A549 (cell line): ENCODE data around the gene OR13C8. TPM values are rescaled to one million over a fixed set of nuclear protein-coding genes. Genes with fewer than 3 reads are reported as not detected.
A peak's percentile ranks its signal among the peaks of the same experiment; 100 is the strongest.

Experiments used
- ATAC-seq, 2 experiments: fragments of 200-7000 bp in 1 of 2; fragments of >200 bp in 1 of 2; cut with Nextera tagmentation in 1 of 2; cut with Tn5 transposase in 1 of 2; 3 replicates each; pipeline versions ENCODE4 v1.8.0 to v1.9.1; 2018 to 2020; ENCODE audit warnings: mild to moderate bottlenecking in 1 of 2, moderate library complexity in 1 of 2
- CTCF ChIA-PET: fragments of 300-600 bp; sonication (Branson Sonifier 250); formaldehyde crosslinking; extraction: SDS; loops from one replicate; lab custom pipeline; 2021; ENCODE audit warnings: antibody characterized with exemption, inconsistent platforms; lab: Yijun Ruan, JAX
- POLR2A ChIA-PET: fragments of 350-600 bp; formaldehyde crosslinking; extraction: SDS; loops from one replicate; lab custom pipeline; 2021; ENCODE audit warnings: antibody characterized with exemption, inconsistent platforms; lab: Yijun Ruan, JAX
- DNase-seq, 2 experiments: peaks; one replicate each; pipeline versions ENCODE4 v3.0.0 to v3.0.0-alpha.2; 2011 to 2016; ENCODE audit warnings: low read depth in 1 of 2, low spot score in 1 of 2
- FAIRE-seq: peaks from 2 replicates; lab custom pipeline; 2011; peaks lifted over from hg19 to GRCh38; lab: Jason Lieb, UNC
- H3K27ac ChIP-seq, 2 experiments: fragments of >200 bp; sonication (Bioruptor Twin); formaldehyde crosslinking; 3 replicates each; pipeline ENCODE4 v1.5.1; 2016 to 2017
- H3K4me1 ChIP-seq: fragments of >200 bp; sonication (Bioruptor Twin); formaldehyde crosslinking; 3 replicates; pipeline ENCODE4 v1.6.1; 2016
- H3K4me2 ChIP-seq: fragments of >200 bp; sonication (Bioruptor Twin); formaldehyde crosslinking; 3 replicates; pipeline ENCODE4 v1.6.1; 2016
- H3K4me3 ChIP-seq: fragments of >200 bp; sonication (Bioruptor Twin); formaldehyde crosslinking; 3 replicates; pipeline ENCODE4 v1.5.1; 2016
- H3K9me3 ChIP-seq: fragments of >200 bp; sonication (Bioruptor Twin); formaldehyde crosslinking; 3 replicates; pipeline ENCODE4 v1.6.1; 2016
- BCL3 ChIP-seq: fragments of >200 bp; sonication (Bioruptor Twin); formaldehyde crosslinking; IDR thresholded peaks from 3 replicates; pipeline ENCODE4 v1.6.1; 2016
- CEBPB ChIP-seq, 2 experiments: fragments of >200 bp in 1 of 2; sonication (Bioruptor Twin) in 1 of 2; formaldehyde crosslinking in 1 of 2; IDR thresholded peaks; 2 replicates each; pipeline ENCODE4 v1.6.1; 2012 to 2016
- CHD4 ChIP-seq: fragments of 200-600 bp; sonication (generic); IDR thresholded peaks from 2 replicates; pipeline ENCODE4 v1.6.1; 2016; ENCODE audit warnings: antibody characterized with exemption, mild to moderate bottlenecking, borderline replicate concordance
- CTCF ChIP-seq: fragments of >200 bp; sonication (Bioruptor Twin); formaldehyde crosslinking; IDR thresholded peaks from 3 replicates; pipeline ENCODE4 v1.5.1; 2016
- EHF ChIP-seq: fragments of 250-450 bp; sonication (Bioruptor Pico); IDR thresholded peaks from 2 replicates; pipeline ENCODE4 v1.5.0; 2020; ENCODE audit warnings: mild to moderate bottlenecking
- EP300 ChIP-seq, 2 experiments: fragments of >200 bp; sonication (Bioruptor Twin); formaldehyde crosslinking; IDR thresholded peaks; 2 replicates in 1 of 2; 3 replicates in 1 of 2; pipeline ENCODE4 v1.6.1; 2016 to 2017
- HES2 ChIP-seq: fragments of >200 bp; sonication (Bioruptor Twin); formaldehyde crosslinking; IDR thresholded peaks from 2 replicates; pipeline ENCODE4 v1.6.1; 2016
- HEYL ChIP-seq: fragments of 250-450 bp; sonication (Bioruptor Pico); IDR thresholded peaks from 2 replicates; pipeline ENCODE4 v1.8.0; 2021; ENCODE audit warnings: mild to moderate bottlenecking, moderate library complexity
- HMGXB4 ChIP-seq: fragments of 250-450 bp; sonication (Bioruptor Pico); IDR thresholded peaks from 2 replicates; pipeline ENCODE4 v1.5.0; 2021; ENCODE audit warnings: mild to moderate bottlenecking, moderate library complexity, borderline replicate concordance
- HOXB5 ChIP-seq: fragments of 250-450 bp; sonication (Bioruptor Pico); IDR thresholded peaks from 2 replicates; pipeline ENCODE4 v1.5.0; 2020; ENCODE audit warnings: mild to moderate bottlenecking, moderate library complexity
- JUNB ChIP-seq: fragments of >200 bp; sonication (Bioruptor Twin); formaldehyde crosslinking; IDR thresholded peaks from 2 replicates; pipeline ENCODE4 v1.6.1; 2016
- MAZ ChIP-seq: fragments of 150-350 bp; IDR thresholded peaks from 2 replicates; pipeline ENCODE4 v1.6.1; 2014; ENCODE audit warnings: antibody characterized with exemption, low read depth, low read length, borderline replicate concordance
- NFE2L2 ChIP-seq: fragments of 150-350 bp; conservative IDR thresholded peaks from 2 replicates; pipeline ENCODE4 v1.6.1; 2014; ENCODE audit warnings: low read length
- NR3C1 ChIP-seq: fragments of >200 bp; sonication (Bioruptor Twin); formaldehyde crosslinking; IDR thresholded peaks from 3 replicates; pipeline ENCODE4 v1.6.1; 2017
- RAD21 ChIP-seq, 2 experiments: fragments of >200 bp in 1 of 2; sonication (Bioruptor Twin) in 1 of 2; formaldehyde crosslinking in 1 of 2; IDR thresholded peaks in 1 of 2; conservative IDR thresholded peaks in 1 of 2; 2 replicates in 1 of 2; 3 replicates in 1 of 2; pipeline ENCODE4 v1.6.1; 2012 to 2018; ENCODE audit warnings: inconsistent platforms in 1 of 2
- RARB ChIP-seq: fragments of 250-450 bp; sonication (Bioruptor Pico); IDR thresholded peaks from 2 replicates; pipeline ENCODE4 v1.8.0; 2021; ENCODE audit warnings: mild to moderate bottlenecking, moderate library complexity
- SMC3 ChIP-seq: fragments of >200 bp; sonication (Bioruptor Twin); formaldehyde crosslinking; IDR thresholded peaks from 3 replicates; pipeline ENCODE4 v1.6.1; 2018; ENCODE audit warnings: inconsistent platforms
- WGBS: methylation state at CpG from one replicate; pipeline ENCODE4 v1.1.6; 2017; ENCODE audit errors: missing lambda C conversion rate; 5-methylcytosine and 5-hydroxymethylcytosine counted together
- polyA plus RNA-seq, 4 experiments: library from polyadenylated mRNA; depleted of rRNA in 3 of 4; stranded (reverse); fragments of >200 nt; fragmentation: RNase III in 1 of 4; extraction: RNeasy Plus Mini Kit Qiagen cat#74134 plus additional on column Dnase treatment in 1 of 4; gene quantifications; 2 replicates in 3 of 4; 3 replicates in 1 of 4; pipeline ENCODE4 v1.2.3, GENCODE V29; 2011 to 2017
- TF ChIP-seq, protein P1 (sequence below): IDR thresholded peaks from 2 replicates; pipeline ENCODE4 v1.6.1; 2012
- TF ChIP-seq, protein P2 (sequence below): fragments of 150-350 bp; IDR thresholded peaks from 2 replicates; pipeline ENCODE4 v1.6.1; 2014; ENCODE audit warnings: low read depth, mild to moderate bottlenecking, low read length

Gene OR13C8
- polyA plus RNA-seq, 2 of the 4 experiments (the other 2 are of a cell fraction): not detected

- ATAC-seq (no peak), FAIRE-seq (peak; percentile 54), DNase-seq (no peak)
- no peak overlapping the region for H3K27ac ChIP-seq
- H3K4me3 ChIP-seq: no peak overlapping the region
- no peaks in the 10 kb centered on the region for H3K4me1 ChIP-seq
- ChIA-PET CTCF (no interaction called here), POLR2A (no interaction called here)
- no peaks in the 10 kb centered on the region for H3K9me3 ChIP-seq
- 2% methylated on average over 1 of the region's 1 CpG for WGBS
- TF ChIP-seq CHD4 (no peak), JUNB (no peak), CTCF (no peak), CEBPB (IDR thresholded peaks at IDR 0.05) (no peak), SMC3 (no peak), NR3C1 (no peak), MAZ (no peak)
- TF ChIP-seq, protein P1, sequence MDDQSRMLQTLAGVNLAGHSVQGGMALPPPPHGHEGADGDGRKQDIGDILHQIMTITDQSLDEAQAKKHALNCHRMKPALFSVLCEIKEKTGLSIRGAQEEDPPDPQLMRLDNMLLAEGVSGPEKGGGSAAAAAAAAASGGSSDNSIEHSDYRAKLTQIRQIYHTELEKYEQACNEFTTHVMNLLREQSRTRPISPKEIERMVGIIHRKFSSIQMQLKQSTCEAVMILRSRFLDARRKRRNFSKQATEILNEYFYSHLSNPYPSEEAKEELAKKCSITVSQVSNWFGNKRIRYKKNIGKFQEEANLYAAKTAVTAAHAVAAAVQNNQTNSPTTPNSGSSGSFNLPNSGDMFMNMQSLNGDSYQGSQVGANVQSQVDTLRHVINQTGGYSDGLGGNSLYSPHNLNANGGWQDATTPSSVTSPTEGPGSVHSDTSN: no peak
- no peak overlapping the region for H3K4me2 ChIP-seq
These were observed 39.4 kb downstream of the OR13C8 start for GRCh38 chr9:104608336-104608735.

DNA sequence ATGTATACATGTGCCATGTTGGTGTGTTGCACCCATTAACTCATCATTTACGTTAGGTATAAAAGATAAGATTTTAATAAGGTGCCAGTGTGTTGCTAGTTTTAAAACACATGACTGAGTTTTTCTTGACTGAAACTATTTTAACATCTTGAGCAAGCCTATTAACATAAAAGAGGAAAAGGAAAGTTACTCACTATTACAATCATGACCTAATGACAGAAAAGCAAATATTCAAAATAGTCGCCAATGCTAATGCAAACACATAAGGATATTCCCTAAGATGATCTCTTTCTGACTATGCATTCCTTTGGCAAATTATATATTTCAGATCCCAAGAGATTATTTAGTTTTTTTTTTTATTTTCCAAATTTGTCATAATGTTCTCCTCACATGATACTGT, 42.2 kb downstream of the OR13C8 start:
- ChIA-PET POLR2A (no interaction called here), CTCF (no interaction called here)
- ATAC-seq (no peak), DNase-seq (no peak), FAIRE-seq (no peak)
- 6% methylated on average over 2 of the region's 2 CpGs for WGBS
- Histone ChIP-seq H3K4me2 (no peak overlapping the region), H3K9me3 (no peaks in the 10 kb centered on the region), H3K27ac (no peak overlapping the region), H3K4me3 (no peak overlapping the region), H3K4me1 (no peaks in the 10 kb centered on the region)
- no peak for TF ChIP-seq EHF (CRISPR knock-in tag)
- TF ChIP-seq HES2: no peak
- TF ChIP-seq HMGXB4: no peak
- TF ChIP-seq NR3C1: no peak
- no peak for TF ChIP-seq HEYL (CRISPR knock-in tag)
- TF ChIP-seq, protein P2, sequence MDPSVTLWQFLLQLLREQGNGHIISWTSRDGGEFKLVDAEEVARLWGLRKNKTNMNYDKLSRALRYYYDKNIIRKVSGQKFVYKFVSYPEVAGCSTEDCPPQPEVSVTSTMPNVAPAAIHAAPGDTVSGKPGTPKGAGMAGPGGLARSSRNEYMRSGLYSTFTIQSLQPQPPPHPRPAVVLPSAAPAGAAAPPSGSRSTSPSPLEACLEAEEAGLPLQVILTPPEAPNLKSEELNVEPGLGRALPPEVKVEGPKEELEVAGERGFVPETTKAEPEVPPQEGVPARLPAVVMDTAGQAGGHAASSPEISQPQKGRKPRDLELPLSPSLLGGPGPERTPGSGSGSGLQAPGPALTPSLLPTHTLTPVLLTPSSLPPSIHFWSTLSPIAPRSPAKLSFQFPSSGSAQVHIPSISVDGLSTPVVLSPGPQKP: no peak
- TF ChIP-seq NFE2L2: no peak
- TF ChIP-seq MAZ: no peak

- ChIA-PET POLR2A (no interaction called here), CTCF (no interaction called here)
- no peaks in the 10 kb centered on the region for H3K9me3 ChIP-seq
- no peak for DNase-seq
- no peak overlapping the region for H3K4me2 ChIP-seq
- H3K4me1 ChIP-seq: no peaks in the 10 kb centered on the region
- ATAC-seq: no peak
- H3K27ac ChIP-seq: no peak overlapping the region
- TF ChIP-seq BCL3 (no peak), RARB (CRISPR knock-in tag) (no peak), RAD21 (conservative IDR thresholded peaks at IDR 0.05 in 1 of 2, IDR thresholded peaks at IDR 0.05 in 1 of 2) (no peak), SMC3 (no peak), EP300 (IDR thresholded peaks at IDR 0.05) (no peak), NR3C1 (no peak), HOXB5 (CRISPR knock-in tag) (no peak)
- no peak overlapping the region for H3K4me3 ChIP-seq
- no peak for FAIRE-seq
These were observed 48.5 kb downstream of the OR13C8 start for GRCh38 chr9:104617418-104617817.
